Fibroblast of lung (primary cell): ENCODE data around the gene LAMA5. TPM values are rescaled to one million over a fixed set of nuclear protein-coding genes. Genes with fewer than 3 reads are reported as not detected.

Source experiments
- DNase-seq, 2 donors: peaks; one replicate each; pipeline versions ENCODE4 v3.0.0 to v3.0.0-alpha.2; 2010; ENCODE audit warnings: low read depth in 2 of 2
- H2AFZ ChIP-seq: 2 replicates; pipeline ENCODE4 v1.5.1; 2012; ENCODE audit warnings: low read length, control low read depth, inconsistent platforms
- H3K27ac ChIP-seq: 2 replicates; pipeline ENCODE4 v1.5.1; 2011; ENCODE audit warnings: low read length, control low read depth; ENCODE audit not compliant: insufficient read depth
- H3K27me3 ChIP-seq: 2 replicates; pipeline ENCODE4 v1.5.1; 2011; ENCODE audit warnings: mild to moderate bottlenecking, low read length; ENCODE audit not compliant: control insufficient read depth, insufficient read depth
- H3K36me3 ChIP-seq: 2 replicates; pipeline ENCODE4 v1.5.1; 2011; ENCODE audit warnings: low read length; ENCODE audit not compliant: control insufficient read depth, insufficient read depth
- H3K4me1 ChIP-seq: 2 replicates; pipeline ENCODE4 v1.5.1; 2011; ENCODE audit warnings: low read length; ENCODE audit not compliant: control insufficient read depth, insufficient read depth; ENCODE audit errors: extremely low read depth
- H3K4me2 ChIP-seq: 2 replicates; pipeline ENCODE4 v1.5.1; 2011; ENCODE audit warnings: low read length, control low read depth; ENCODE audit not compliant: insufficient read depth; ENCODE audit errors: extremely low read depth
- H3K4me3 ChIP-seq, 4 experiments: fragments of 200-600 bp in 1 of 4; sonication (generic) in 1 of 4; replicated peaks in 1 of 4; 2 replicates each; pipeline ENCODE4 v1.5.1; 2011 to 2016; ENCODE audit warnings: low read length in 4 of 4, low read depth in 3 of 4, mild to moderate bottlenecking in 3 of 4, control low read depth in 2 of 4, inconsistent platforms in 1 of 4, mixed read lengths in 1 of 4; ENCODE audit not compliant: insufficient read depth in 1 of 4; ENCODE audit errors: control extremely low read depth in 1 of 4
- H3K79me2 ChIP-seq: 2 replicates; pipeline ENCODE4 v1.5.1; 2012; ENCODE audit warnings: mild to moderate bottlenecking, low read length, inconsistent platforms; ENCODE audit not compliant: control insufficient read depth, insufficient read depth
- H3K9ac ChIP-seq: 2 replicates; pipeline ENCODE4 v1.5.1; 2011; ENCODE audit warnings: mild to moderate bottlenecking, low read length, control low read depth; ENCODE audit not compliant: insufficient read depth
- H3K9me3 ChIP-seq: 2 replicates; pipeline ENCODE4 v1.5.1; 2012; ENCODE audit warnings: low read depth, low read length; ENCODE audit not compliant: control insufficient read depth, insufficient read depth
- H4K20me1 ChIP-seq: 2 replicates; pipeline ENCODE4 v1.5.1; 2011; ENCODE audit warnings: low read length; ENCODE audit not compliant: control insufficient read depth, insufficient read depth; ENCODE audit errors: extremely low read depth
- CTCF ChIP-seq, 2 donors: IDR thresholded peaks in 1 of 2; conservative IDR thresholded peaks in 1 of 2; 1 replicate in 1 of 2; 2 replicates in 1 of 2; pipeline ENCODE4 v1.5.1; 2011 to 2012; ENCODE audit warnings: low read length in 2 of 2, control low read depth in 1 of 2, inconsistent platforms in 1 of 2, low read depth in 1 of 2, mild to moderate bottlenecking in 1 of 2
- EZH2 ChIP-seq: IDR thresholded peaks from 2 replicates; pipeline ENCODE4 v1.5.1; 2012; ENCODE audit warnings: low read length, control low read depth, mild to moderate bottlenecking; ENCODE audit errors: missing control alignments
- polyA plus RNA-seq, 2 donors: library from polyadenylated mRNA; depleted of rRNA in 1 of 2; stranded (reverse) in 1 of 2; unstranded in 1 of 2; fragments of >200 nt; gene quantifications; 2 replicates each; pipeline ENCODE4 v1.2.1, GENCODE V29; 2011 to 2012; ENCODE audit warnings: missing spikeins in 1 of 2
- total RNA-seq: library from RNA; depleted of rRNA; stranded (reverse); fragments of >200 nt; gene quantifications from 2 replicates; pipeline ENCODE4 v1.2.1, GENCODE V29; 2014

The LAMA5 gene
- total and polyA plus RNA-seq, 2 donors (not counting 1 experiment from before 2014, with no cell fraction given) = 1.5 to 81.6 TPM

- H3K27ac ChIP-seq = no peak overlapping the region
- no peak overlapping the region for H3K9ac ChIP-seq
- peaks cover 28% of the 10 kb centered on the region for H3K36me3 ChIP-seq
- no peak overlapping the region for H2AFZ ChIP-seq
- H3K79me2 ChIP-seq = no peaks in the 10 kb centered on the region
- H3K4me1 ChIP-seq = no peaks in the 10 kb centered on the region
- H3K9me3 ChIP-seq = no peaks in the 10 kb centered on the region
- H3K4me2 ChIP-seq = no peak overlapping the region
- no peaks in the 10 kb centered on the region for H3K27me3 ChIP-seq
- no peaks in the 10 kb centered on the region for H4K20me1 ChIP-seq
- no peak for DNase-seq
- no peak overlapping the region for H3K4me3 ChIP-seq
- TF ChIP-seq CTCF (conservative IDR thresholded peaks at IDR 0.05 in 1 of 2, IDR thresholded peaks at IDR 0.05 in 1 of 2; ENCODE audit: low read depth in 1 of 2, low read length in 2 of 2) (no peak), EZH2 (no peak)
These were observed 43.7 kb downstream of the LAMA5 start for GRCh38 chr20:62323146-62323979.

GRCh38 chr20:62322492-62323041, 44.5 kb downstream of the LAMA5 start:
- H3K36me3 ChIP-seq = peaks cover 25% of the 10 kb centered on the region
- no peaks in the 10 kb centered on the region for H3K27me3 ChIP-seq
- no peak overlapping the region for H3K4me2 ChIP-seq
- H3K4me3 ChIP-seq = no peak overlapping the region
- no peak overlapping the region for H3K27ac ChIP-seq
- no peaks in the 10 kb centered on the region for H3K9me3 ChIP-seq
- no peak for TF ChIP-seq EZH2
- TF ChIP-seq CTCF (conservative IDR thresholded peaks at IDR 0.05 in 1 of 2, IDR thresholded peaks at IDR 0.05 in 1 of 2; ENCODE audit: low read depth in 1 of 2, low read length in 2 of 2) = no peak
- no peaks in the 10 kb centered on the region for H4K20me1 ChIP-seq
- H2AFZ ChIP-seq = no peak overlapping the region
- no peaks in the 10 kb centered on the region for H3K79me2 ChIP-seq
- DNase-seq = no peak
- H3K9ac ChIP-seq = no peak overlapping the region
- no peaks in the 10 kb centered on the region for H3K4me1 ChIP-seq

GRCh38 chr20:62321975-62322374, 45.1 kb downstream of the LAMA5 start:
- Histone ChIP-seq H3K4me1 (no peaks in the 10 kb centered on the region), H2AFZ (no peak overlapping the region), H3K79me2 (no peaks in the 10 kb centered on the region), H3K9me3 (no peaks in the 10 kb centered on the region), H3K36me3 (peaks cover 28% of the 10 kb centered on the region), H3K4me2 (no peak overlapping the region), H3K4me3 (no peak overlapping the region), H3K27ac (no peak overlapping the region), H4K20me1 (no peaks in the 10 kb centered on the region), H3K27me3 (no peaks in the 10 kb centered on the region), H3K9ac (no peak overlapping the region)
- TF ChIP-seq CTCF (conservative IDR thresholded peaks at IDR 0.05 in 1 of 2, IDR thresholded peaks at IDR 0.05 in 1 of 2; ENCODE audit: low read depth in 1 of 2, low read length in 2 of 2) (no peak), EZH2 (no peak)
- DNase-seq = no peak
